Upper lobe of left lung (tissue), 4 donors: Measurements from ENCODE around the gene GUCA2B.

ENCODE experiments used
- CTCF ChIP-seq, 6 experiments: fragments of 450-650 bp in 4 of 6; fragments of 200-600 bp in 2 of 6; sonication (generic) in 2 of 6; IDR thresholded peaks; one replicate each; pipeline ENCODE4 v1.5.1; 2016 to 2019; ENCODE audit warnings: antibody characterized with exemption in 6 of 6
- EP300 ChIP-seq, 4 donors: sonication (generic); formaldehyde crosslinking; IDR thresholded peaks; one replicate each; pipeline ENCODE4 v1.5.1; 2017; ENCODE audit warnings: antibody characterized with exemption in 4 of 4, control low read depth in 2 of 4
- POLR2A ChIP-seq, 4 donors: fragments of 450-650 bp; IDR thresholded peaks; one replicate each; pipeline ENCODE4 v1.5.1; 2016 to 2017; ENCODE audit warnings: antibody characterized with exemption in 4 of 4, mild to moderate bottlenecking in 2 of 4
- POLR2AphosphoS5 ChIP-seq, 2 donors: sonication (generic); formaldehyde crosslinking; IDR thresholded peaks; one replicate each; pipeline ENCODE4 v1.5.1; 2017; ENCODE audit warnings: antibody characterized with exemption in 2 of 2

DNA sequence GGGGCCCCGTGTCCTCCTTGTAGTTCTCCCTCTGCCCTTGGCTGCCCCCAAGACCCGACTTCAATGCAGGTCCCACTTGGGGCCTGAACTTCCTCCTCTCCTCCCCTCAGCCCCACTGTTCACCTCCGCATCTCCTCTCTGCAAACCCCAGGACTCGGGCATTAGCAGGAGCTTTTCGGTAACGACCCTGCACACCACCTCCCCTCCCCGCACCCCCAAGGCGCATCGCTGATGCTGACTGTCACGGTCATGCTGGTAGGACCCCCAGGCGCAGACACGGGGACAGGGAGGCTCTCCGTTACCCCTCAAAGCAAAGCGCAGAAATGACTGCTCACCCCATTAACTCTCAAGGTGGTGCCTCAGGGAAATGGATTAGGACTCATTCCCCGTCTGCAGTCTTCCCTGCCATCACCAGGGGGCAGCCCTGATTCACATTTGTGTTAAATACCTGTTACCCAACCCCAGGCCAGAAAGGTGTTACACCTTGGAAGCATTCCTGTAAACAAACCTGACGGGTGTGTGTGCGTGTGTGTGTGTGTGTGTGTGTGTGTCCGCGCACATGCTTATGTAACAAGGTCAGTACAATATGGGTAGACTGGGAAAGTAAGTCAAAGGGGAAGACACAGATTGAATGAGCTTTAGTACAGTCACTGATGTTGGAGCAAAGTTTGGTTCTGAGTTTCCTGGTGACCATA lies 6.4 kb upstream of the GUCA2B start:
- TF ChIP-seq CTCF (IDR thresholded peaks at IDR 0.05), result peak; percentile 81 to 95 (median 88)
- TF ChIP-seq EP300 (IDR thresholded peaks at IDR 0.05), result peak in 1 of 4 donors; percentile 69
- no peak for TF ChIP-seq POLR2AphosphoS5 (IDR thresholded peaks at IDR 0.05)
- TF ChIP-seq POLR2A (IDR thresholded peaks at IDR 0.05), result no peak
